ENCODE measurements around the gene AUTS2. TPM values are rescaled to one million over a fixed set of nuclear protein-coding genes. Genes with fewer than 3 reads are reported as not detected.
"Not testable (repeated sequence)": the region's sequence is repeated elsewhere in the genome, so short reads cannot be mapped to it uniquely, and the experiment has no call there.

Gene AUTS2
- total RNA-seq, 1 donor from 2014 or later, result 9.9 TPM

GRCh38 chr7:70727861-70728260, 1129.6 kb downstream of the AUTS2 start:
- DNase-seq (ENCODE audit: low read depth), result no peak
- no peak for TF ChIP-seq CTCF (IDR thresholded peaks at IDR 0.05; ENCODE audit: insufficient read depth, low read length, poor library complexity, severe bottlenecking)
- H3K27me3 ChIP-seq (ENCODE audit: control insufficient read depth, insufficient read depth, low read length), result no peaks in the 10 kb centered on the region
- no peak overlapping the region for H3K4me3 ChIP-seq (ENCODE audit: low read depth, low read length)
- no peaks in the 10 kb centered on the region for H3K36me3 ChIP-seq (ENCODE audit: control insufficient read depth, insufficient read depth, low read length)

- Histone ChIP-seq H3K27me3 (ENCODE audit: control insufficient read depth, insufficient read depth, low read length) (no peaks in the 10 kb centered on the region), H3K4me3 (ENCODE audit: low read depth, low read length) (no peak overlapping the region), H3K36me3 (ENCODE audit: control insufficient read depth, insufficient read depth, low read length) (no peaks in the 10 kb centered on the region)
- TF ChIP-seq CTCF (IDR thresholded peaks at IDR 0.05; ENCODE audit: insufficient read depth, low read length, poor library complexity, severe bottlenecking), result no peak
- DNase-seq (ENCODE audit: low read depth), result no peak
These were observed 1130.7 kb downstream of the AUTS2 start for GRCh38 chr7:70728872-70729552.

GRCh38 chr7:70729553-70730157, 1131.4 kb downstream of the AUTS2 start:
- not testable (repeated sequence) for H3K27me3 ChIP-seq (ENCODE audit: control insufficient read depth, insufficient read depth, low read length); DNase-seq (ENCODE audit: low read depth); H3K36me3 ChIP-seq (ENCODE audit: control insufficient read depth, insufficient read depth, low read length); H3K4me3 ChIP-seq (ENCODE audit: low read depth, low read length)

- H3K4me3 ChIP-seq (ENCODE audit: low read depth, low read length), result no peak overlapping the region
- TF ChIP-seq CTCF (IDR thresholded peaks at IDR 0.05; ENCODE audit: insufficient read depth, low read length, poor library complexity, severe bottlenecking), result no peak
- DNase-seq (ENCODE audit: low read depth), result no peak
These were observed 1132.3 kb downstream of the AUTS2 start for GRCh38 chr7:70730451-70731110.

GRCh38 chr7:70733090-70733489, 1134.8 kb downstream of the AUTS2 start:
- H3K4me3 ChIP-seq (ENCODE audit: low read depth, low read length), result no peak overlapping the region
- H3K36me3 ChIP-seq (ENCODE audit: control insufficient read depth, insufficient read depth, low read length), result no peaks in the 10 kb centered on the region
- no peaks in the 10 kb centered on the region for H3K27me3 ChIP-seq (ENCODE audit: control insufficient read depth, insufficient read depth, low read length)
- TF ChIP-seq CTCF (IDR thresholded peaks at IDR 0.05; ENCODE audit: insufficient read depth, low read length, poor library complexity, severe bottlenecking), result no peak
- DNase-seq (ENCODE audit: low read depth), result no peak

More at GRCh38 chr7:70730451-70731110, 1132.3 kb downstream of the AUTS2 start:
- Histone ChIP-seq H3K36me3 (ENCODE audit: control insufficient read depth, insufficient read depth, low read length) (no peaks in the 10 kb centered on the region), H3K27me3 (ENCODE audit: control insufficient read depth, insufficient read depth, low read length) (no peaks in the 10 kb centered on the region)

GRCh38 chr7:70734411-70734810, 1136.1 kb downstream of the AUTS2 start:
- DNase-seq (ENCODE audit: low read depth), result no peak
- no peak for TF ChIP-seq CTCF (IDR thresholded peaks at IDR 0.05; ENCODE audit: insufficient read depth, low read length, poor library complexity, severe bottlenecking)
- Histone ChIP-seq H3K36me3 (ENCODE audit: control insufficient read depth, insufficient read depth, low read length) (no peaks in the 10 kb centered on the region), H3K4me3 (ENCODE audit: low read depth, low read length) (no peak overlapping the region), H3K27me3 (ENCODE audit: control insufficient read depth, insufficient read depth, low read length) (no peaks in the 10 kb centered on the region)

Measured in kidney epithelial cell (primary cell).